ENCODE measurements around the gene USO1.

Gene USO1

GRCh38 chr4:75849461-75849860 lies 125.1 kb downstream of the USO1 start:
- no peak for TF ChIP-seq CTCF (conservative IDR thresholded peaks at IDR 0.05; ENCODE audit: low read length)
- no peak overlapping the region for H3K4me3 ChIP-seq (ENCODE audit: low read length)
- no peak for DNase-seq (ENCODE audit: low read depth)

DNA sequence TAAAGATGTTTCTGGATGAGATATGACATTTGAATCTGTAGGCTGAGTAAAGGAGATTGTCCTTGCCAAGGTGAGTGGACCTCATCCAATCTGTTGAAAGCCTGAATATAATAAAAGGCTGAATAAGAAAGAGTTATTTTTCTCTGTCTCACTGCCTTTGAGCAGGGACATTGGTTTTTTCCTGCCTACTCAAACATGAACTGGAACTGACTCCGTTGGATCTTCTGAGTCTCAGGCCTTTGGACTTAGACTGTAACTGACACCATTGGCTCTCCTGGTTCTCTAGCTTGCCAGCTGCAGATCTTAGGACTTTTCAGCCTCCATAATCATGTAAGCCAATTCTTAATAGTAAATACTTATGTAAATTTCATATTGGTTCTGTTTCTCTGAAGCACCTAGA lies 134.3 kb downstream of the USO1 start:
- no peak for TF ChIP-seq CTCF (conservative IDR thresholded peaks at IDR 0.05; ENCODE audit: low read length)
- DNase-seq (ENCODE audit: low read depth): no peak
- H3K4me3 ChIP-seq (ENCODE audit: low read length): no peak overlapping the region

GRCh38 chr4:75860606-75861005 lies 136.2 kb downstream of the USO1 start:
- DNase-seq (ENCODE audit: low read depth): no peak
- no peak overlapping the region for H3K4me3 ChIP-seq (ENCODE audit: low read length)
- no peak for TF ChIP-seq CTCF (conservative IDR thresholded peaks at IDR 0.05; ENCODE audit: low read length)

Data from AG10803 (cell line).